ENCODE data around the gene OTUD6A.

Gene OTUD6A

GRCh38 chrX:70062076-70062475 lies at the start of gene OTUD6A:
Gene OTUD6A (plus strand): TSS chrX:70062457. CDS start chrX:70062525, 68 bp downstream.
- no peak for DNase-seq (ENCODE audit: low spot score)

GRCh38 chrX:70012756-70013155 lies 49.5 kb upstream of the OTUD6A start:
- DNase-seq (ENCODE audit: low spot score), result no peak

GRCh38 chrX:70013466-70014381 lies 48.5 kb upstream of the OTUD6A start:
- DNase-seq (ENCODE audit: low spot score), result no peak

- no peak for DNase-seq (ENCODE audit: low spot score)
Observed at GRCh38 chrX:70016513-70016912, 45.7 kb upstream of the OTUD6A start.

GRCh38 chrX:70022616-70023015 lies 39.6 kb upstream of the OTUD6A start:
- no peak for DNase-seq (ENCODE audit: low spot score)

- DNase-seq (ENCODE audit: low spot score), result no peak
Observed at GRCh38 chrX:70025464-70025863, 36.8 kb upstream of the OTUD6A start.

- DNase-seq (ENCODE audit: low spot score), result no peak
Observed at GRCh38 chrX:70026112-70026850, 36.0 kb upstream of the OTUD6A start.

- DNase-seq (ENCODE audit: low spot score), result no peak
Observed at GRCh38 chrX:70026851-70027200, 35.4 kb upstream of the OTUD6A start.

- no peak for DNase-seq (ENCODE audit: low spot score)
Observed at GRCh38 chrX:70029863-70030262, 32.4 kb upstream of the OTUD6A start.

GRCh38 chrX:70030301-70030767 lies 31.9 kb upstream of the OTUD6A start:
- peak; percentile 66 for DNase-seq (ENCODE audit: low spot score)

- DNase-seq (ENCODE audit: low spot score), result no peak
Observed at GRCh38 chrX:70032792-70033191, 29.5 kb upstream of the OTUD6A start.

- peak; percentile 64 for DNase-seq (ENCODE audit: low spot score)
Observed at GRCh38 chrX:70033348-70034051, 28.8 kb upstream of the OTUD6A start.

- DNase-seq (ENCODE audit: low spot score), result no peak
Observed at GRCh38 chrX:70034646-70035045, 27.6 kb upstream of the OTUD6A start.

- no peak for DNase-seq (ENCODE audit: low spot score)
Observed at GRCh38 chrX:70038515-70038914, 23.7 kb upstream of the OTUD6A start.

GRCh38 chrX:70038951-70039350 lies 23.3 kb upstream of the OTUD6A start:
- no peak for DNase-seq (ENCODE audit: low spot score)

- DNase-seq (ENCODE audit: low spot score), result no peak
Observed at GRCh38 chrX:70039758-70040157, 22.5 kb upstream of the OTUD6A start.

GRCh38 chrX:70041993-70042392 lies 20.3 kb upstream of the OTUD6A start:
- DNase-seq (ENCODE audit: low spot score), result no peak

GRCh38 chrX:70042399-70043371 lies 19.6 kb upstream of the OTUD6A start:
- peak; percentile 19 for DNase-seq (ENCODE audit: low spot score)

- no peak for DNase-seq (ENCODE audit: low spot score)
Observed at GRCh38 chrX:70043685-70044084, 18.6 kb upstream of the OTUD6A start.

GRCh38 chrX:70044541-70045245 lies 17.6 kb upstream of the OTUD6A start:
- DNase-seq (ENCODE audit: low spot score), result no peak

GRCh38 chrX:70046978-70047377 lies 15.3 kb upstream of the OTUD6A start:
- no peak for DNase-seq (ENCODE audit: low spot score)

All from iPS-NIHi11 (cell line).